H54 (cell line): Measurements from ENCODE around the gene TBC1D23.
"Not testable (repeated sequence)": the region's sequence is repeated elsewhere in the genome, so short reads cannot be mapped to it uniquely, and the experiment has no call there.

ENCODE experiments used
- DNase-seq: peaks from one replicate; pipeline ENCODE4 v3.0.0; 2011; ENCODE audit warnings: low spot score, mixed read lengths; ENCODE audit not compliant: insufficient read length
- FAIRE-seq: peaks from 3 replicates; lab custom pipeline; 2011; peaks lifted over from hg19 to GRCh38; lab: Jason Lieb, UNC
- POLR2A ChIP-seq: IDR thresholded peaks from 2 replicates; pipeline ENCODE4 v1.6.1; 2011; ENCODE audit warnings: low read depth, mild to moderate bottlenecking, low read length

TBC1D23 gene

GRCh38 chr3:100297784-100298183 is 37.0 kb downstream of the TBC1D23 start:
- TF ChIP-seq POLR2A = no peak
- DNase-seq (no peak), FAIRE-seq (peak; percentile 78)

DNA sequence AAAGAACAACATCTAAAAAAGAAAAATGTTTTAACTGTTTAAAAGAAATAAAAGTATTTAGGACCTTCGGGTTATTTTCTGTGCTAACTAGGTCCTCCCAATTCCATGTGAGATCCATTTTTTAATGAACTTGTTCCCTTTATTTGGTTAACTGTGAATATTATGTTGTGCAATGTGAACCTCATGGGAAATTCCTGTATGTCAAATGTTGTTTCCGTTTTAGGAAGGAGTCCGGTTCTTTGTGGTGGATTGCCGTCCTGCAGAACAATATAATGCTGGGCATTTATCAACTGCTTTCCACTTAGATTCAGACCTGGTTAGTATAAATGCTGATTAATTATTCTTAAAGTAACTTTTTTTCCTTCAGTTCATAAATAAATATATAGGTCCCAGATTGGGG is 38.2 kb downstream of the TBC1D23 start:
- no peak for FAIRE-seq
- no peak for TF ChIP-seq POLR2A

DNA sequence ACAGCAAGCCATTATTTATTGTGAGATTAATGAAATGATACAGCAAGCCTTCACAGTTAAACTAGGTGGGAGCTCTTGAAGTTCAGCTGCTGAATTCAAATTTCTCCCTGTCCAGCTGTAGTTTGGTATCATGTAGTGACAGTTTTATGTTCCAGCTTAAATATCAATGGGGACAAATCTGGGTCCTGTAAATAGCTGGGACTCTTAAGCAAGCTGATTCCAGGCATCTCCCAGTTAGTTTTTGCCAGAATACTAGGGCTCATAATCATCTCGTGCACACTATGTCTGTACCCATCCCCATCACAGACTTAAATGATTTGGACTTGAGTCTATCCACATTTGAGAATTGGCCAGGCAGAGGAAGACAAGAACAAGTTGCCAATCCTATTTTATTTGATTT is 45.9 kb downstream of the TBC1D23 start:
- no peak for DNase-seq
- TF ChIP-seq POLR2A = no peak
- no peak for FAIRE-seq

More for the DNA sequence above, 38.2 kb downstream of the TBC1D23 start:
- DNase-seq = no peak

- FAIRE-seq = peak; percentile 80
- DNase-seq = no peak
Observed at GRCh38 chr3:100310355-100310965, 49.7 kb downstream of the TBC1D23 start.

DNA sequence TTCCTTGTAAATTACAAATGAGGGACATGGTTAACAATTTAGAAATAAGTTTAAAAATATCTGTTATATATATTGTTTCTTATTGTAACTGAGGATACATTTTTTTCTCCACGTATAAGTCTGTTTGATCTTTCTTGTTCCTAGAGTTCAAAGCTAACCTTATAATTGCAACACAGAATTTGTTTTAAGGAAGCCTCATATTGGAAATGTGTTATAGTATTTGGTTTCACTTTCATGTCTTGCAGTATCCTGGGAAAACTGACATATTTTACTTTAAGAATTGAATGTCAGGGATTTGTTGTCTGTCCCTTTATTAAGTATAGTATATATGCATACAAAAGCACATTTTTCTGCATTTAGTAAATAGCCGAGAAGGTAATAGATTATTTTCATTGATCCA is 50.2 kb downstream of the TBC1D23 start:
- no peak for DNase-seq
- no peak for FAIRE-seq
- TF ChIP-seq POLR2A = no peak

More at GRCh38 chr3:100310355-100310965, 49.7 kb downstream of the TBC1D23 start:
- no peak for TF ChIP-seq POLR2A

GRCh38 chr3:100316641-100317069 is 55.9 kb downstream of the TBC1D23 start:
- peak; percentile 58 for FAIRE-seq
- TF ChIP-seq POLR2A = no peak

DNA sequence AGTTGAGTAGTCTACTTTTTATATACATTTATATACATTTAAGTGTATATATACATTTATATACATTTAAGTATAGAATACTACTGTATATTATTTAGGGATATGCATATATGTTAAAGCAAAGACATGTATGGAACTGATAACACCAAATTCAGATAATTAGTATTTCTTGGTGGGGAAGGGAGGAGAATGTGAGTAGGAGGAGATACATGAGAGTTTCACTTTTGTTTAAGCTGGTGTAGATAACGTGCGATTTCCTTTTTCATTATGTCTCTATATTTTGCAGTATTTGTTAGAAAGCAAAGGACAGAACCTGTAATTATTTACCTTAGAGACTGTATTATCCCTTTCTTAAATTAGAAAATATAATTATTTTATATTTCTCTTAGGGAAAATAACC is 57.1 kb downstream of the TBC1D23 start:
- TF ChIP-seq POLR2A = no peak
- FAIRE-seq = no peak
- DNase-seq = no peak

More at GRCh38 chr3:100316641-100317069, 55.9 kb downstream of the TBC1D23 start:
- DNase-seq = no peak

DNA sequence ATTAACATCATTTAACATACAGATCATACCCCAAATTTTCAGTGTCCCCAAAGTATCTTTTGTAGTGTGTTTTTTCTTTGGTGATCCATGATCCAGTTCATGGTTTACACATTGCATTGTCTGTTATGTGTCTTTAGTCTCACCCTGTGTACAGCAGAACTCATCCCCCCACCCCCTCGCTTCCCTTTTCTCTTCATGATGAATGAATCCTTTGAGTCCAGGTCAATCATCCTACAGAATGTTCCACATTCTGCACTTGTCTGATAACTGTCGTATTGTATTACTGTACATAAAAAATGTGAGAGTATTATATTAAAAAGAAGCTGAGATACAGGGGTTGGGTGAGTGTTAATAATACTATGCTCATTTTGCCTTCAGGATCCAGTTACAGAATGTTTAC is 59.2 kb downstream of the TBC1D23 start:
- DNase-seq (no peak), FAIRE-seq (no peak)
- no peak for TF ChIP-seq POLR2A

DNA sequence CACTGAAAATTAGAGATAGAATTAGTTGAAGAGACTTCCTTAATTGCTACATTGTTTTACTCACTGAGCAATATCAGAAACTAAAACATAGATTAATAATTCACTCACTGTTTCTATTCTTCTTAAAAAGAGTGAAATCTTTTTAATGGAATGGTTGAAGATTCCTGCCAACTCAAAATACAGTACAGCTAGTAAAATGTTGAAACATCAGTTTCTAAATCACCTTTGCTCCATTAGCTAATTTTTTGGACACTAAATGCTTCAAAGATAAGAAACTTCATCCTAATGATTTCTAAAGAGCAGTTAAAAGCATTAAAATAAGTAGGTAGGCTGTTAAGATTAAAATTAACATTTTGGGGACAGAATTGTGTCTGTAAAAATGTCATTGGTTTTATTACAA is 63.3 kb downstream of the TBC1D23 start:
- no peak for TF ChIP-seq POLR2A
- DNase-seq = no peak
- FAIRE-seq = no peak

GRCh38 chr3:100325827-100326226 is 65.0 kb downstream of the TBC1D23 start:
- no peak for TF ChIP-seq POLR2A
- no peak for DNase-seq
- no peak for FAIRE-seq

DNA sequence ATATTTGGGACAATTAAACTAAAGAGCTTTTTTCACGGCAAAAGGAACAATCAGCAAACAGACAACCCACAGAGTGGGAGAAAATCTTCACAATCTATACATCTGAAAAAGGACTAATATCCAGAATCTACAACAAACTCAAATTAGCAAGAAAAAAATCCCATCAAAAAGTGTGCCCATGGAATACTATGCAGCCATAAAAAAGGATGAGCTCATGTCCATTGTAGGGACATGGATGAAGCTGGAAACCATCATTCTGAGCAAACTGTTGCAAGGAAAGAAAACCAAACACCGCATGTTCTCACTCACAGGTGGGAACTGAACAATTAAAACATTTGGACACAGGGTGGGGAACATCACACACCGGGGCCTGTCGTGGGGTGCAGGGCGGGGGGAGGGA is 66.6 kb downstream of the TBC1D23 start:
- FAIRE-seq, DNase-seq: not testable (repeated sequence)

- TF ChIP-seq POLR2A = no peak
- no peak for FAIRE-seq
- DNase-seq = no peak
Observed at GRCh38 chr3:100329800-100330489, 69.2 kb downstream of the TBC1D23 start.

- TF ChIP-seq POLR2A = no peak
- no peak for DNase-seq
- FAIRE-seq = no peak
Observed at GRCh38 chr3:100330651-100331050, 69.9 kb downstream of the TBC1D23 start.

DNA sequence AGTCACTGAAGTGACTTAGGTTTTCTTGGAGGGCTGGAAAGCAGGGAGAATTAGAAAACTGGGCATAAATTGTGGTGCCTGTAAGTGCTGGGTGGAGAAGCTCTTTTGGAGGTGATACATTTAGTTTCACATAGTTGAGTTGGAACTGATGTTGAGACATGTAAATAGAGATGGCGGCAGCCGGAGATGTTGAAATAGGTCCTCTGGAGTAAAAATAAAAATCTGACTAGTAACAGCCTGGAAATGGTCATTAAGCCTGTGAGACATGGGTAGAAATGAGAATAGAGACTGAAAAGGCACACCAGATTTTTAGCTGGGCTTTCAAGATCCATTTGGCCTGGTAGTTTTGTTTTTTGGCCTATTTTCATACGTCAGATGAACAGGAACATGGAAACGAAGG is 70.9 kb downstream of the TBC1D23 start:
- no peak for DNase-seq
- no peak for FAIRE-seq
- TF ChIP-seq POLR2A = no peak

DNA sequence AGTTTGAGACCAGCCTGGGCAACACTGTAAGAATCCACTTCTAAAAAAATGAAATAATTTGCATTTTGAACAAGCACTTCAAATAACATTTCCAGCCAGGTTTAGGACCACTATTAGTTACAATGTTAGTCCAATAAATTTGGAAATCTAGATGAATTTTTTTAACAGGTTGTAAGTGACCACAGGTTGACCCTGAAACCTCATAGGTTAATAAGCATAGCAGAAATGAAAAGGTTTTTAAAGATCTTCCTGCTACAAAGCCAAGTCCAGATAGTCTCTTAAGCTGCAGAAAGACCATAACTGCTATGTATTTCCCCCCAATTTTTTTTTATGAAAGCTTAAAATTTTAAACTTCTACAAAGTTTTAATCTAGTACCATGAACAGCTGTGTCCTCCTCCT is 72.3 kb downstream of the TBC1D23 start:
- FAIRE-seq (no peak), DNase-seq (no peak)
- TF ChIP-seq POLR2A = no peak

GRCh38 chr3:100333970-100334487 is 73.2 kb downstream of the TBC1D23 start:
- no peak for TF ChIP-seq POLR2A
- no peak for FAIRE-seq
- DNase-seq = no peak
